Stimulated activated CD4-positive, alpha-beta T cell treated with anti-CD3 and anti-CD28 coated beads, Interleukin-1b, Interleukin-23, amount 100 ng/mL, for 48 hours (primary cell): ENCODE data around the gene ANKRD45.
"Not testable (repeated sequence)": the region's sequence is repeated elsewhere in the genome, so short reads cannot be mapped to it uniquely, and the experiment has no call there.

Experiments
- DNase-seq: peaks from one replicate; pipeline ENCODE4 v3.0.0-alpha.2; 2020

Gene ANKRD45

DNA sequence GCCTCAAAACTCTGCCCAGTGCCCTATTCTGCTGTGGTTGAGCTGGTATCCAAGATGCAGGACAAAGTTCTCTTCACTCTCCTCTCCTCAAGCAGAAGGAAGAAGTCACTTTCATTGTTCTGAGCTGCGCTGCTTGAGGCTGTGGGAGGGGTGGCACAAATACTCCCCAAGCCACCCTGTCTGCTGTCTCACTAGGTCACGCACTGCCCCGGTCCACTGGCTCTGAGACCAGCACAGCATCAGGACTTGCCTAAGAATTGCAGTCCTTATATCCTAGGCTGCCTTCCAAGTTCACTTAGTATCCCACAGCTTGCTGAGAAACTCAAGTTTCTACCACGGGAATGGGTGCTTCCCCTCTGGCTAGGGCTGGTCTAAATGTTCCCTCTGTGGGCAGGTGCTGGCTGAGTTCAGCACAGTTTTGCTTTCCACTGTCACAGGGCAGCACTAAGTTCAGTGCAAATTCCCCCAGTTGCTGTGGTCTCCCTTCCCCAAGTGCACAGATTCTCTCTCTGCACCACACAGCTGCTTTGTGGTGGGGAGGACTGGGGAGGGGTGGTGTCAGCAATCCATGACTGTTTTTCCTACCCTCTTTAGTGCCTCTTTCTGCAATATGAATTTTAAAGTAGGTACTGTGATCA is 99.2 kb downstream of the ANKRD45 start:
- no peak for DNase-seq

DNA sequence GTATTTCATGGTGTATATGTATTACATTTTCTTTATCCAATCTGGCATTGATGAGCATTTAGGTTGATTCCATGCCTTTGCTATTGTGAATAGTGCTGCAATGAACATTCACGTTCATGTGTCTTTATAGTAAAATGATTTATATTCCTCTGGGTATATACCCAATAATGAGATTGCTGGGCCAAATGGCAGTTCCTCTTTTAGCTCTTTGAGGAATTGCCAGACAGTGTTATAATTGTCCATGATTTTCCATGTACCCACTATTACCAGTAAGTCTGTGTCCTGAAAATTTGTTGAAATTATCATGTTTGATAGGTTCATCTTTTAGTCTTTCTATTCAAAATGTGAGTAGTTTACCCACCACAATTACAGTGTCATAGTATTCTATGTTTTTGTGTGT is 101.2 kb downstream of the ANKRD45 start:
- no peak for DNase-seq

GRCh38 chr1:173563846-173564245 is 105.8 kb downstream of the ANKRD45 start:
- DNase-seq = not testable (repeated sequence)

DNA sequence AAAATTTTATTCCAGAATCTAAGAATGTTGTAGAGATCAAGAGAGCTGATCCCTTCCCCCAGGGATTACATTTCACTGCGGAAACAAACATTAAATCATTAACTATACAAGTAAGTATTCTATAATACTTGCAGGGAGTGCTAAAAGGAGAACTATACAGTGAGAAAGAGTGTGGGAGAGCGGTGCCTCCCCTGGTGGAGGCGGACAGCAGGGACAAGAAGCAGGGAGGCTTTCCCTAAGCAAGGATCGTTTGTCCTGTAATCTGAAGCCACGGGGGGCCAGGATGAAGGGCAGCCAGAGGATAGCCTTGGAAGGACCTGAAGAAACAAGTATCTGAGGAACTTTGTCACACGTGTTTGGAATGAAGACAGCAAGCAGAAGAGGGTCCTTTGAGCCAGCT is 106.8 kb downstream of the ANKRD45 start:
- no peak for DNase-seq

DNA sequence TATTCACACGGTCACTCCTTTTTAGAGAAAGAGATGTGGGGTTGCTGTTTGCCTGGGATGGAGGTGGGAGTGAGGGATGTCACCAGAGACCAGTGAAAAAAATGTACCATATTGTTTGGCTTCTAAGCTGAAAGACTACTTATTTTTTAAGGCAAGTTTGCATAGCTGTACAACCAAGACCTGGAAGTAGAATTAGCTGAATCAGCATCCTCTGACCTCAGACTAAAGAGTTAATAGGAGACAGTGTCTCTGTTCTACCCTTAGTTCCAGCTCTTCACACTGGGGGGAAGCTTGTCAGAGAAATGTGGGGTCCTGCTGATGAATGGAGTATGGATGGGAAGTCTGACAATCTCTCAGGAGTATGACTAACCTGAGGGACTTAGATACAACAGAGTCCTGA is 108.4 kb downstream of the ANKRD45 start:
- no peak for DNase-seq

GRCh38 chr1:173560285-173560880 is 109.3 kb downstream of the ANKRD45 start:
- no peak for DNase-seq
